Measurements from ENCODE around the gene RAB20. TPM values are rescaled to one million over a fixed set of nuclear protein-coding genes. Genes with fewer than 3 reads are reported as not detected.

The RAB20 gene
- total RNA-seq, 1 donor from 2014 or later = 13.8 TPM

DNA sequence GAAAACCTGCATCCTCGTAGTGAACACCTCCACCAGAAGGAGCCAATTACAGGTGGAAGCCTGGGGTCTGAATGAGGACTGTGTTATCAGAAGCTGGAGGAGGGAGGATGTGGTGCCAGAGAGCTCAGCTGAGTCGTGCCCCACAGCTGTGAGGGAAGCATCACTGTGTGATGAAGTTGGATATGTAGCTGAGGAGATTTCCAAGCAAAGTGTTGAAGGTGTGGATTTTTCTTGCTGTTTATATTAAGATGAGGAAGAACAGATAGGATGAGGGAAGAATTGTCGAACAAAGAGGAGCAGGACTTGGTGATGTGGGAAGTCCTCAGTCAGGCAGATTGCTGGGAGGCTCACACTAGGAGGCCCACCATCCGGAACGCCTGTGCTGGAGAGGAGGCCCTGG, 4.4 kb downstream of the RAB20 start:
- intact Hi-C loops (cut with micrococcal nuclease) = no loop called here
- Histone ChIP-seq H3K4me1 (peaks cover 45% of the 10 kb centered on the region), H3K27me3 (ENCODE audit: low read depth) (no peaks in the 10 kb centered on the region), H3K9me3 (replicated peaks) (no peaks in the 10 kb centered on the region), H3K36me3 (no peaks in the 10 kb centered on the region), H3K27ac (replicated peaks) (no peak overlapping the region), H3K4me3 (no peak overlapping the region)
- TF ChIP-seq, protein P1, sequence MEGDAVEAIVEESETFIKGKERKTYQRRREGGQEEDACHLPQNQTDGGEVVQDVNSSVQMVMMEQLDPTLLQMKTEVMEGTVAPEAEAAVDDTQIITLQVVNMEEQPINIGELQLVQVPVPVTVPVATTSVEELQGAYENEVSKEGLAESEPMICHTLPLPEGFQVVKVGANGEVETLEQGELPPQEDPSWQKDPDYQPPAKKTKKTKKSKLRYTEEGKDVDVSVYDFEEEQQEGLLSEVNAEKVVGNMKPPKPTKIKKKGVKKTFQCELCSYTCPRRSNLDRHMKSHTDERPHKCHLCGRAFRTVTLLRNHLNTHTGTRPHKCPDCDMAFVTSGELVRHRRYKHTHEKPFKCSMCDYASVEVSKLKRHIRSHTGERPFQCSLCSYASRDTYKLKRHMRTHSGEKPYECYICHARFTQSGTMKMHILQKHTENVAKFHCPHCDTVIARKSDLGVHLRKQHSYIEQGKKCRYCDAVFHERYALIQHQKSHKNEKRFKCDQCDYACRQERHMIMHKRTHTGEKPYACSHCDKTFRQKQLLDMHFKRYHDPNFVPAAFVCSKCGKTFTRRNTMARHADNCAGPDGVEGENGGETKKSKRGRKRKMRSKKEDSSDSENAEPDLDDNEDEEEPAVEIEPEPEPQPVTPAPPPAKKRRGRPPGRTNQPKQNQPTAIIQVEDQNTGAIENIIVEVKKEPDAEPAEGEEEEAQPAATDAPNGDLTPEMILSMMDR (IDR thresholded peaks at IDR 0.05; ENCODE audit: borderline replicate concordance) = no peak
- no peak for DNase-seq

DNA sequence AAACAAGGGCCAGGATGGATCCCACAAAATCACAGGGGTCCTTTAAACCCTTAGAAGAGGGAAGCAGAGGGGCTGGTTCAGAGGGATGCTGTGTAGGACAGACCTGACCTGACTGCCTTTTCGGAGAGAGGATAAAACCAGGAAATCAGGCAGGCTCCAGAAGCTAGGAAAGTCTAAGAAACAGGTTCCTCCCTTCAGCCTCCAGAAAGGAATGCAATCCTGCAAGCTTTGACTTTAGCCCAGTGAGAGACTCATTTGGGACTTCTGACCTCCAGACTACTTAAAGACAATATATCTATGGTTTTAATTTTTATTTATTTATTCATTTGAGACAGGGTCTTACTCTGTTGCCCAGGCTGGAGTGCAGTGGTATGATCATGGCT, 5.3 kb downstream of the RAB20 start:
- TF ChIP-seq, protein P1 (IDR thresholded peaks at IDR 0.05; ENCODE audit: borderline replicate concordance) = no peak
- no peak overlapping the region for H3K27ac ChIP-seq (replicated peaks)
- H3K36me3 ChIP-seq = no peaks in the 10 kb centered on the region
- H3K9me3 ChIP-seq (replicated peaks) = no peaks in the 10 kb centered on the region
- H3K4me3 ChIP-seq = no peak overlapping the region
- no peaks in the 10 kb centered on the region for H3K27me3 ChIP-seq (ENCODE audit: low read depth)
- no peak for DNase-seq
- H3K4me1 ChIP-seq = peaks cover 41% of the 10 kb centered on the region
- intact Hi-C loops (cut with micrococcal nuclease) = no loop called here

DNA sequence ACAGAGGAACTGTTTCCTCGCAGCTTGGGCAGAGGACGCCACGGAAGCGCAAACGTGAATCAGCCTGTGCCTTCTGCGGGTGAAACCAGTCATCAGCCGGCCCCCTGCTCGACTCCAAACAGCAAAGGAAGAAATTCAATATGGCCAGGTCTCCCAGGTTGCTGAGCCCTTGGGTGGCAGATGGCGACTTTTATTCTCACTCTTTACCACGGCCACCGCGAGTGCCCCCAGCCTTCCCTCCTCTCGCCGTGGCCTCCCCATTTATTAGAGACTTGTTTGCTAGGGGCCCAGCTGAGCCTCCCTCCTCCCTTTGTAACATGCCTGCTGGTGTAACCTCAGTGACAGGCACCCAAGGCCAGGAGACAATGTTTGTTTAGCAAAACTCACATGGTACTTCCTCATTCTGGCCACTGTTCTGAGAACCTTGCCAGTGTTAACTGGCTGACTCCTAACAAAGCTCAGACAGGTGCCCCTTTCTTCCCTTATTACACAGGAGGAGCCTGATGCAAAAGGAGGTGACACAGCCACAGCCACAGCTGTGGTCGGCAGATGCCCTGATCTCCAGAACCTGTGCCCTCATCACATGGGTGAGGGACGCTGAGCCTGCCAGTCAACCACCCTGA, 5.8 kb downstream of the RAB20 start:
- Histone ChIP-seq H3K27ac (replicated peaks) (no peak overlapping the region), H3K36me3 (no peaks in the 10 kb centered on the region), H3K9me3 (replicated peaks) (no peaks in the 10 kb centered on the region), H3K4me3 (no peak overlapping the region), H3K27me3 (ENCODE audit: low read depth) (no peaks in the 10 kb centered on the region), H3K4me1 (peaks cover 41% of the 10 kb centered on the region)
- intact Hi-C loops (cut with micrococcal nuclease) = no loop called here
- DNase-seq = no peak
- TF ChIP-seq, protein P1 (IDR thresholded peaks at IDR 0.05; ENCODE audit: borderline replicate concordance) = no peak

DNA sequence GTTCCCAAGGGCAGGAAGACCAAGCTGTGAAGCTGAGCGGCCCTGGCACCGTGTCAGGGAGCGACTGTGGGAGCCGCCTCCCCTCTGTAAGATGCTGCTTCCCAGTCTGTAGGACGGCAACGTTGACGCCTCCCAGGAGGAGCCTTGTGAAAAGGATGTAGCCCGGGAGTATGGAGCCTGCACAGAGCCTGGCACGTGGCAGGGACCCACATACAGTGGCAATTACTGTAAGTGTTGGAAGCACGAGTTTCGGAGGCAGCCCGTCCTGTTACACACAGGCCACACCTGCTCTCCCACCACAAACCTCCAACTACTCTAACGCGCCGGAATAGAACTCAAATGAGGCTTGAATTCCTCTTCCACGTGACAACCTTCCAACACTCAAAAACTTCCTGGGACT, 6.6 kb downstream of the RAB20 start:
- TF ChIP-seq, protein P1 (IDR thresholded peaks at IDR 0.05; ENCODE audit: borderline replicate concordance) = no peak
- no peak overlapping the region for H3K27ac ChIP-seq (replicated peaks)
- DNase-seq = no peak
- H3K4me1 ChIP-seq = peaks cover 39% of the 10 kb centered on the region
- H3K36me3 ChIP-seq = no peaks in the 10 kb centered on the region
- intact Hi-C loops (cut with micrococcal nuclease) = no loop called here
- no peaks in the 10 kb centered on the region for H3K9me3 ChIP-seq (replicated peaks)
- H3K4me3 ChIP-seq = no peak overlapping the region
- H3K27me3 ChIP-seq (ENCODE audit: low read depth) = no peaks in the 10 kb centered on the region

DNA sequence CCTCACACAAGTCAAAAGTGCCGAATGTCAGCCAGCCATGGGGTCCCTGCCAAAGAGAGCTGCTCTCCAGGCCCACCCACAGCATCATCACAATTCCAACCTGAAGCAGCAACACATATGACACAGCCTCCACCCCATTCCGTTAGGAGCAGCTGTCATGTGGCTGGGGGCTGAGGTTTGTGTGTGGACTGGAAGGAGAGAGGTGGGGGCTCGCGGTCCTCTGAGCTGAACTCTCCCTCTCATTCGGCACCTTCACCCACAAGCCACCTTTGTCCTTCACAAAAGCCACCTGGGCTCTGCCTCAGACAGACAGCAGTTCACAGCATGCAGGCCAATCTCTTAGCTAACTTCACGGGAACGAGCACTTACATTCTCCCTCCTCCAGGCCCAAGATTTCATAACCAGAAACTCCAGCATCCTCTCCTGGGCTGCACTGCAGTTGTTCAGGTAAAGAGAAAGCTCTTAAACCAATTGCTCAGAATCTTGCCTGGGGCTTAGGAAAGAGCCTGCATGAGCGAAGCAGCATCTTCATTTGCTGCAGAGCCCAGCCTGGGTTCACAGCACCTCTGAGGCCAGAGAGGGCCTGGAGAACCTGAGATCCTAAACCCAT, 7.2 kb downstream of the RAB20 start:
- TF ChIP-seq, protein P1 (IDR thresholded peaks at IDR 0.05; ENCODE audit: borderline replicate concordance) = no peak
- H3K4me3 ChIP-seq = no peak overlapping the region
- intact Hi-C loops (cut with micrococcal nuclease) = no loop called here
- H3K4me1 ChIP-seq = peaks cover 32% of the 10 kb centered on the region
- no peak overlapping the region for H3K27ac ChIP-seq (replicated peaks)
- H3K9me3 ChIP-seq (replicated peaks) = no peaks in the 10 kb centered on the region
- no peak for DNase-seq
- no peaks in the 10 kb centered on the region for H3K27me3 ChIP-seq (ENCODE audit: low read depth)
- H3K36me3 ChIP-seq = no peaks in the 10 kb centered on the region

Data from left ventricle myocardium inferior (tissue), 1 donor.